ENCODE measurements around the gene SPOCD1.

SPOCD1 gene

DNA sequence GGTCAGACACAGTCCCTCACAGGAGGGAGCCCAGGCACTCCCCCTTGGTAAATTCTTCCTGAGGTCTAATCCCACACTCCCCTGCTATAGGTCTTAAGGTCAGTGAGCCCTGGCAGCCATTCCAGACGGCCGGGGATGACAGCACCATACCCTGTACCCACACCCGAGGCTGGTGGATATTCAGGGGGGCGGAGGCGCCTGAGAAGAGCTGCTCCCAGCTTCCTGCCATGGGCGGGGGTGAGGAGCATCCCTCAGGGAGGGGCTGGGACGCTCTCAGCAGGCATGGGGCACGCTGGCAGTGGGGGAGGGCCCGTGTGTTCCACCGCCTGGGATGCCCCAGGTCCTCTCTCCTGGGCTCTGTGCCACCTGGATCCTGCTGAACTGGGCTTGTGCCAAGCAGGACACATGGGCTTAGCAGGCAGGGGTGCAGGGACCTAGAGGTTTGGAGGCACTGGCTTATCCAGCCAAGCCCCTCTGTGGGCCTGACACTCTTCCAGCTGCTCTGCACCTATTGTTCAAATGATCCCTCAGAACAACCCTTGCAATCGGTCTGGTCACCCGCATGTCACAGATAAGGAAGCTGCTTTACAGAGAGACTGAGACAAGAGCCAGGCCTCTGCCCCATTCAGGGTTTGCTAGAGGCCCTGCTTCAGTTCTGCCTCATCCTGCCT lies 46.0 kb downstream of the SPOCD1 start:
- peak; percentile 83 to 89 for DNase-seq

GRCh38 chr1:31768939-31769704 lies 46.7 kb downstream of the SPOCD1 start:
- DNase-seq, result no peak

DNA sequence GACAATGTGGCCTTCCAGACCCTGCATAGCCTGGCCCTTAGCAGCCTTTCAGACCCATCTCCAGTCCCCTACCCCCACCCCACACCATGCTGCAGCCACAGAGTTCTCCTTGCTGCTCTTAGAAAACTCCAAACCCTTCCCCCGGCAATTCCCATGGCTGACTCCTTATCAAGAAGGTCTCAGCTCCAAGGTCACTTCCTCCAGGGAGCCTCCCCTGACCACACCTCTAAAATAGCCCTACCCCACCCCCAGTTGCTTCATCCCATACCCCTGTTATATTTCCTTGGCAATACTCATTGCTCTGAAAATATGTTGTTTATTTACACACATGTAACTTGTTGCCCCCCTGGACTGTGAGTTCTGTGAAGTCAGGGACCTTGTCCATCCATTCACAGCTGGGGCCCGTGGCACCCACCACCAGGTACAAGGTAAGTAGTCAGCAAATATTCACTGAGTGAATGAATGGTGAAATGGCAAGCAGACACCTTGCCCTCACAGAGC lies 47.4 kb downstream of the SPOCD1 start:
- DNase-seq, result no peak

- no peak for DNase-seq
Observed at GRCh38 chr1:31767225-31767624, 48.6 kb downstream of the SPOCD1 start.

DNA sequence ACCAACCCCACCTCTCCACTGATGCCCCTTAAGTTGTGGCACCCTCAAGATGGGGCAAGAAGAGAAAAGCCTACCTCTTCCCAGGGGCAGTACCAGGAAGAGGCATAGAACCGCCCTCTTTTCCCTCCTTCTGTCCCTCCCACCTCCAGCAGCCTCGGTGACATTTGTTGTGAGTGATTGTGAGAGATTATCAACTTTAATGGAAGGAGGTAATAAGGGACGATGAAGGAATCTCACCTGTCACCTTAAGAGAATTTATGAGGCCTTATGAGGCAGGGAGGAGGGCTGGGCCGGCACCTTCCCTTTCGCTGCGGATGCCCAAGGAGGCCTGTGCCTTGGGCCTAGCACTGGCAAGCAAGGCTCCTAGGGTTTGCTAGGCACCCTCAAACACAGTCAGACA lies 50.3 kb downstream of the SPOCD1 start:
- DNase-seq, result no peak

DNA sequence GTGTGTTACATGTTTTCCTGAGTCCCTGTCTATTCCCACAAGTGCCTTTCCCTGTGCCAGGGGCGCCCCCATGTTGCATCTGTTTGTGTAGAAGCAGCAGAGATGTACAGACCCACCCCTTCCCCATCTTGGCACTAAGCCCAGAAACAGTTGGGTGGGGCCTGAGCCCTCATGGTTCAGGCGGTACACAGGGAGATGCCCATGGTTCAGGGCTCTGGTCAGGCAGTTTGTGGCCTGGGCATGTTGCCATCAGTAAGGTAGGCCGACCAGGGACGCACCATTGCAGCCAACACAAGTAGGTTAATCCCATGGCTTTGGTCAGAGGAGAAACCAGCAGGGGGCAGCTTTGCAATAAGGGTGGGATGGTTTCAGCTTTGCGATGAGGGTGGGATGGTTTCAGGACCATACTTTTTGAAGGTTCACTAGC lies 50.8 kb downstream of the SPOCD1 start:
- peak in 1 of 2 experiments; percentile 60 for DNase-seq

GRCh38 chr1:31764312-31765040 lies 51.3 kb downstream of the SPOCD1 start, which contains the start of gene ADGRB2:
Gene ADGRB2, minus strand, starts transcription at chr1:31764340. Its CDS starts 7,119 bp downstream, at chr1:31757221.
- DNase-seq, result peak in 1 of 2 experiments; percentile 46

GRCh38 chr1:31763671-31764311 lies 52.0 kb downstream of the SPOCD1 start:
- DNase-seq, result no peak

- DNase-seq, result peak; percentile 81 to 83
Observed at GRCh38 chr1:31762726-31763670, 52.8 kb downstream of the SPOCD1 start.

GRCh38 chr1:31762323-31762722 lies 53.5 kb downstream of the SPOCD1 start:
- no peak for DNase-seq

DNA sequence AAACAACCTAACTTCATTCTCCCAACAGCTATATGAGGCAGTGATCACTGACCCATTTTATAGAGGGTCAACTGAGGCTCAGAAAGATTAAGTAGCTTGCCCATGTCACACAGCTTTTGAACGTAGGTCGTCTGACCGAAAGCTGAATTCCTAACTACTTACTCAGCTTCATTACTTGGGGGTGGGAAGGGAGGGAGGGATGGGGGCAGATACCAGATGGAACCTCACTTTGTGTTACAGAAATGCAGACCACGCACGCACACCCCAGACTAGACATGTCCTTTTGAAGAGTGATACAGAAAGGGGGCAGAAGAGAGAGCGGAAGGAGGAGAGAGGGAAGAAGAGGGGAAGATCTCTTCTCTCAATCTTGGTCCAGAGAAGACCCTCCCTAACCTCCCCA lies 53.9 kb downstream of the SPOCD1 start:
- no peak for DNase-seq

GRCh38 chr1:31760471-31761470 lies 55.1 kb downstream of the SPOCD1 start:
- peak; percentile 62 to 70 for DNase-seq

DNA sequence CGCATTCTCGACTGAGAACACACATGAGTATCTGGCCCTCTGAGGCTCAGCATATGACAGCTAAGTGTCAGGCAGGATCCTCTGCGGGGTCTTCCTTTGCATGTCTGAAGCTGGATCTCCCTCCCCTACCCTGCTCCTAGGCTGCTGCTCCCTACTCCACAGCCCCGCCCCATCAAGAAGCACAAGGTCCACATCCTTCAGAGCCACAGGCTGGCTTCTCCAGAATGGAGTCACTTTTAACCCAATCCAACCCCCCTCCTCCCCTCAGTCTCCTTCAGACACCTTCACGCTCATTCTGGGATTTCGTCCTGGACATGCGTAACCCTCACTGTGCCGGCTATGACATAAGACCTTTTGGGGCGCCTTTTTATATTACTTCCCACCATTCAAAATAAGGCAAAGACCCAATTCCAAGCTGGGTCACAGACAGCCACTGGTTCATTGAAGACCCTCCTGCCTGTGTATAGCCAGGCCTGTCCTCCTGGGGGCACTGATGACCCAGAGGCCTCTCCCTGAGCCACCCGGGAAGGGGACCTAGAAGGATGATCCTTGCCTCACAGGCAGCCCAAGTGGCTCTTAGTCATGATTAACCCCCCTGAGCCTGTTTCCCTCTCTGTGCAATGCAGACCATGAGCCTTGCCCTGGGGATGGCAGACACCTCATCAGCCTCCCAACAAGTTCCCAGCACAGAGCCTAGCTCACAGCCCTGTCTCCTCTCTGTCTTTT lies 56.4 kb downstream of the SPOCD1 start:
- DNase-seq, result no peak

- DNase-seq, result no peak
Observed at GRCh38 chr1:31758823-31759222, 57.0 kb downstream of the SPOCD1 start.

- DNase-seq, result no peak
Observed at GRCh38 chr1:31757989-31758388, 57.8 kb downstream of the SPOCD1 start.

- DNase-seq, result no peak
Observed at GRCh38 chr1:31757204-31757679, 58.6 kb downstream of the SPOCD1 start.

DNA sequence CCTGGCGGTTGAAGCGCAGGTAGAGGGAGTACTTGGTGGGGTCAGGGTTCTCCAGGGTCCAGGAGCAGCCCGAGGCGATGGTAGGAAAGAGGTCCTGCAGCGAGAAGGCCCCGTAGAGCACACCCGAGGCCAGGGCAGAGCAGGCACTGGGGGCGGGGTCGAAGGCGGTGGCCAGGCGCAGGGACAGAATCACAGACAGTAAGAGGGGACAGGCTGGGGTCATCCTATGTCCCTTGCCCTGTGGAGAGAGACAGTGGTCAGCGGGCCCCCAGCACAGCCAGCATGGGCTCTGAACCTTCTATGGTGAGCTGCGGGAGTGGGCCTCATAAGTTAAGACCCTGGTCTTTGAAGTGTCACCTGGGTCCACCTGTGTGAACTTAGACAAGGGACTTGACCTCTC lies 59.2 kb downstream of the SPOCD1 start:
- no peak for DNase-seq

GRCh38 chr1:31755850-31756492 lies 59.9 kb downstream of the SPOCD1 start:
- no peak for DNase-seq

- DNase-seq, result no peak
Observed at GRCh38 chr1:31755197-31755611, 60.6 kb downstream of the SPOCD1 start.
